Measurements from ENCODE around the gene ABCD2. TPM values are rescaled to one million over a fixed set of nuclear protein-coding genes. Genes with fewer than 3 reads are reported as not detected.

The ABCD2 gene
- total RNA-seq, 3 donors from 2014 or later = 0.52 to 1.1 (median 0.55) TPM

DNA sequence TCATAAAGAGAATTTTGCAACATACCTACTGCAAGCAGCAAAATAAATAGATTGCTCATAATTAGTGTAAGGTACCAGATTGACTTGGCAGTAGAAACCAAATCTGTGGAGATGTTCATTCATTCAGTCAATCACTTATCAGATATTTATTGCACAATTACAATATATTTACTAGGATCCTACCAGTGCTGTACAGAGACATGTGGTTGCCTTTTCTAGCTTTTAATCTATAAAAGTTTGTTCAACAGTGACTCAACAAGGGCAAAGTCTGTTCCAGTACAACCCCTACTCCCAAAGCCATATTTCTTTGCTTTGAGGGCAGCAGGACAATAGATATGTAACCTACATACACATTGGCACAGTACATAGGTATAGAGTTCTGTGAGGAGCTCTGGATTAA is 27.3 kb downstream of the ABCD2 start:
- peak; percentile 38 for ATAC-seq
- TF ChIP-seq, protein P1, sequence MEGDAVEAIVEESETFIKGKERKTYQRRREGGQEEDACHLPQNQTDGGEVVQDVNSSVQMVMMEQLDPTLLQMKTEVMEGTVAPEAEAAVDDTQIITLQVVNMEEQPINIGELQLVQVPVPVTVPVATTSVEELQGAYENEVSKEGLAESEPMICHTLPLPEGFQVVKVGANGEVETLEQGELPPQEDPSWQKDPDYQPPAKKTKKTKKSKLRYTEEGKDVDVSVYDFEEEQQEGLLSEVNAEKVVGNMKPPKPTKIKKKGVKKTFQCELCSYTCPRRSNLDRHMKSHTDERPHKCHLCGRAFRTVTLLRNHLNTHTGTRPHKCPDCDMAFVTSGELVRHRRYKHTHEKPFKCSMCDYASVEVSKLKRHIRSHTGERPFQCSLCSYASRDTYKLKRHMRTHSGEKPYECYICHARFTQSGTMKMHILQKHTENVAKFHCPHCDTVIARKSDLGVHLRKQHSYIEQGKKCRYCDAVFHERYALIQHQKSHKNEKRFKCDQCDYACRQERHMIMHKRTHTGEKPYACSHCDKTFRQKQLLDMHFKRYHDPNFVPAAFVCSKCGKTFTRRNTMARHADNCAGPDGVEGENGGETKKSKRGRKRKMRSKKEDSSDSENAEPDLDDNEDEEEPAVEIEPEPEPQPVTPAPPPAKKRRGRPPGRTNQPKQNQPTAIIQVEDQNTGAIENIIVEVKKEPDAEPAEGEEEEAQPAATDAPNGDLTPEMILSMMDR (IDR thresholded peaks at IDR 0.05) = no peak
- no peaks in the 10 kb centered on the region for H3K9me3 ChIP-seq
- intact Hi-C loops (cut with DNase I, micrococcal nuclease) = no loop called here
- H3K4me1 ChIP-seq (ENCODE audit: low read depth) = no peaks in the 10 kb centered on the region
- no peak for DNase-seq
- H3K4me3 ChIP-seq = no peak overlapping the region
- H3K36me3 ChIP-seq (ENCODE audit: low read depth) = no peaks in the 10 kb centered on the region

DNA sequence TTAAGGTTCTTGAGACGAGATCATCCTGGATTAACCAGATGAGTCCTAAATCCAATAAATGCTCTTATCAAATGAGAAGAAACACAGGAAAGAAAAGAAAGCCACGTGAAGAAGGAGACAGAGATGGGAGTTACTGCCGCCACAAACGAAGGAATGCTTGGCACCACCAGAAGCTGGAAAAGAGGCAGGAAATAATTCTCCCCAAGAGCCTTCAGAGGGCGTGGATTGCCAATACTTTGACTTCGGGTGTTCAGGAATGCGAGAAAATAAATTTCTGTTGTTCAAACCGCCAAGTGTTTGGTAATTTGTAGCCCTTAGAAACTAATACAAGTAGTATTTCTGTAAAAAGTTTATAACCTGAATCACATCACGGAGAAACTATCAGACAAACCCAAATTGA is 31.3 kb downstream of the ABCD2 start:
- no peak for ATAC-seq
- TF ChIP-seq, protein P1 (IDR thresholded peaks at IDR 0.05) = no peak
- Histone ChIP-seq H3K4me3 (no peak overlapping the region), H3K36me3 (ENCODE audit: low read depth) (no peaks in the 10 kb centered on the region), H3K4me1 (ENCODE audit: low read depth) (no peaks in the 10 kb centered on the region), H3K9me3 (no peaks in the 10 kb centered on the region)
- intact Hi-C loops (cut with DNase I, micrococcal nuclease) = no loop called here
- no peak for DNase-seq

DNA sequence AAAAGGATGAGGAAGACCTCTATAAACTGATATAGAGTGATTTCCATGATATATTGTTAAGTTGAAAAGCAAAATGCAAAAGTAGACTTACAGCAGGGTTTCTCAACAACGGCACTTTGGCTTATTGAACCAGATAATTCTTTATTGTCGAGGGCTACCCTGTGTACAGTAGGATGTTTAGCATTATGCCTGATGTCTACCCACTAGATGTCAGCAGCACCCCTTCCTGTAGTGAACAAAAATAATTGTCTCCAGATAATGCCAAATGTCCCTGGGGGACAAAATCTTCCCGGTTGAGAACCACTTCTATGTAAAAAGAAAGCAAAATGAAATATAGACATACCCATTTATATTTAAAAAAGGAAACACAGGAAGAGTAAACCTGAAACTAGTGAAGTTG is 32.4 kb downstream of the ABCD2 start:
- H3K4me1 ChIP-seq (ENCODE audit: low read depth) = no peaks in the 10 kb centered on the region
- no peak overlapping the region for H3K4me3 ChIP-seq
- DNase-seq (peak in 1 of 3 donors; percentile 12), ATAC-seq (no peak)
- TF ChIP-seq, protein P1 (IDR thresholded peaks at IDR 0.05) = no peak
- no peaks in the 10 kb centered on the region for H3K9me3 ChIP-seq
- intact Hi-C loops (cut with DNase I, micrococcal nuclease) = no loop called here
- no peaks in the 10 kb centered on the region for H3K36me3 ChIP-seq (ENCODE audit: low read depth)

DNA sequence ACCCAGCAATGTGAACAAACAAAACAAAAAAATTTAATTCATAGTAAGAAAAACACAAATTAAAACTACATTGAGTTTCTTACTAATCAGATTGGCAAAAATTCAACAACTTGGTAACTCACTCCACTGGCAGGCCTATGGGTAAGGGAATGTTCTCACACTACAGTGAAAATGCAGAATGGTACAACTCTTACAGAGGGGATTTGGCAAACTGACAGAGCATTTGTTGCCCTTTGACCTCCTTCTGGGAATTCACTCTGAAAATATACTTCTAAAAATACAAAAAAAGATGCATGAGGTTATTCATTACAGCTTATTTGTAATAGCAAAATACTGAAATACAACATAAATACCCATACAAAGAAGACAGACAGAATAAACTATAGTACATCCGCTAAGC is 32.8 kb downstream of the ABCD2 start:
- no peak overlapping the region for H3K4me3 ChIP-seq
- ATAC-seq (no peak), DNase-seq (no peak)
- TF ChIP-seq, protein P1 (IDR thresholded peaks at IDR 0.05) = no peak
- H3K9me3 ChIP-seq = no peaks in the 10 kb centered on the region
- no peaks in the 10 kb centered on the region for H3K4me1 ChIP-seq (ENCODE audit: low read depth)
- no peaks in the 10 kb centered on the region for H3K36me3 ChIP-seq (ENCODE audit: low read depth)
- intact Hi-C loops (cut with DNase I, micrococcal nuclease) = no loop called here

DNA sequence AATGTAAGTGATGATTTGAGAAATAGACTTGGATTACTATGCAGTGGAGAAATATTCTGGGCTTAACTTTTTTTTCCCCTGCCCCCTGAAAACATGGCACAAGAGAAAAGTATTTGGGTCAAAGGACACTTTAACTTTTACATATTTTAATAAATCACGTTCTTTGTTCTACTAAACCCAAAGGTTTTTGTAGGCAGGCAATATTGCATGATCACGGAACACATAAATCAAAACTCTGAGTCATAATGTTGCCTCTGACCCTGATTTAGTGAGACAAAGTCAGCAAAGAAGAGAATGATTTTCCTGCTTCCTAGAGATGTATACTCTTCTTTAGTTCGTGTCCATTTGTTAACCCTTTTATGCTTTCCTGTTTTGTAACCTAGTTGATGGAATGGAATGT is 38.0 kb downstream of the ABCD2 start:
- no peak overlapping the region for H3K4me3 ChIP-seq
- DNase-seq (no peak), ATAC-seq (no peak)
- H3K9me3 ChIP-seq = no peaks in the 10 kb centered on the region
- TF ChIP-seq, protein P1 (IDR thresholded peaks at IDR 0.05) = no peak
- intact Hi-C loops (cut with DNase I, micrococcal nuclease) = no loop called here
- H3K4me1 ChIP-seq (ENCODE audit: low read depth) = no peaks in the 10 kb centered on the region
- H3K36me3 ChIP-seq (ENCODE audit: low read depth) = no peaks in the 10 kb centered on the region

DNA sequence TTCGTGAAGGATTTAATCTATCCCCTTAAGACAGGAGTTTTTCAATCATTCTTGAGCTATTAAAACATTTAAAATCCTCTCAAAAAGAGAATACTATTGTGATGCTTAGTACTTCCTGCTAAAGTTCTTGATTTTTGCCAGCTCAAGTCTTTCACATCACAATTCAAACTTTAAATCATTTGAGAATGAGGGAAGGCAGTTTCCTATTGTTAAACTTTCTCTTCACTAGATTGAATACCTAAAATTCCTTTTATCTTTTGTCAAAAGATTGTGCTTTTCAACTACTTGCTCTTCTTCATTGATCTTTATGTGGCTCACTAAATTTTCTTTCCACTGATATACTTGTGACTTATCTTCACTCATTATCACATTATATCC is 44.1 kb downstream of the ABCD2 start:
- Histone ChIP-seq H3K36me3 (ENCODE audit: low read depth) (no peaks in the 10 kb centered on the region), H3K9me3 (no peaks in the 10 kb centered on the region), H3K4me1 (ENCODE audit: low read depth) (no peaks in the 10 kb centered on the region), H3K4me3 (no peak overlapping the region)
- ATAC-seq (no peak), DNase-seq (no peak)
- intact Hi-C loops (cut with DNase I, micrococcal nuclease) = no loop called here
- TF ChIP-seq, protein P1 (IDR thresholded peaks at IDR 0.05) = no peak

Data from mucosa of descending colon (tissue), 3 donors.